COLO668 (cell line): ENCODE results near the gene KRTCAP2.
"Not testable (repeated sequence)": the region's sequence is repeated elsewhere in the genome, so short reads cannot be mapped to it uniquely, and the experiment has no call there.

ENCODE experiments used
- DNase-seq: peaks from one replicate; lab custom pipeline; 2025; ENCODE audit not compliant: unreplicated experiment; lab: John Stamatoyannopoulos, UW

Gene KRTCAP2

GRCh38 chr1:155170101-155170785 is 2.9 kb downstream of the KRTCAP2 start:
- DNase-seq = no peak

GRCh38 chr1:155169541-155169940 is 3.6 kb downstream of the KRTCAP2 start:
- no peak for DNase-seq

- DNase-seq = no peak
Observed at GRCh38 chr1:155168456-155169210, 4.5 kb downstream of the KRTCAP2 start.

- DNase-seq = not testable (repeated sequence)
Observed at GRCh38 chr1:155168105-155168445, 5.0 kb downstream of the KRTCAP2 start.

- DNase-seq = peak; percentile 92
Observed at GRCh38 chr1:155167166-155168104, 5.7 kb downstream of the KRTCAP2 start.

GRCh38 chr1:155166471-155167165 is 6.5 kb downstream of the KRTCAP2 start:
- peak; percentile 31 for DNase-seq

GRCh38 chr1:155166051-155166470 is 7.0 kb downstream of the KRTCAP2 start:
- no peak for DNase-seq

- not testable (repeated sequence) for DNase-seq
Observed at GRCh38 chr1:155164625-155165024, 8.5 kb downstream of the KRTCAP2 start.

GRCh38 chr1:155163785-155164184 is 9.3 kb downstream of the KRTCAP2 start:
- not testable (repeated sequence) for DNase-seq

- not testable (repeated sequence) for DNase-seq
Observed at GRCh38 chr1:155162631-155163030, 10.5 kb downstream of the KRTCAP2 start.

- no peak for DNase-seq
Observed at GRCh38 chr1:155160128-155160527, 13.0 kb downstream of the KRTCAP2 start.

- DNase-seq = no peak
Observed at GRCh38 chr1:155158991-155159390, 14.1 kb downstream of the KRTCAP2 start.

GRCh38 chr1:155155996-155156643 is 17.0 kb downstream of the KRTCAP2 start:
- DNase-seq = not testable (repeated sequence)

- no peak for DNase-seq
Observed at GRCh38 chr1:155145491-155145890, 27.6 kb downstream of the KRTCAP2 start.

- DNase-seq = no peak
Observed at GRCh38 chr1:155141749-155142148, 31.4 kb downstream of the KRTCAP2 start.

- DNase-seq = no peak
Observed at GRCh38 chr1:155140630-155140953, 32.5 kb downstream of the KRTCAP2 start.

- peak; percentile 95 for DNase-seq
Observed at GRCh38 chr1:155139895-155140629, 33.0 kb downstream of the KRTCAP2 start, which contains the start of gene DPM3. DPM3 (minus strand) TSS chr1:155140531; CDS start chr1:155140240, 291 bp downstream.

GRCh38 chr1:155137154-155137949 is 35.8 kb downstream of the KRTCAP2 start:
- no peak for DNase-seq

- DNase-seq = no peak
Observed at GRCh38 chr1:155136748-155137147, 36.4 kb downstream of the KRTCAP2 start.
